Subcutaneous abdominal adipose tissue (tissue), 5 donors: ENCODE data around the gene SRRM1.
"Not testable (repeated sequence)": the region's sequence is repeated elsewhere in the genome, so short reads cannot be mapped to it uniquely, and the experiment has no call there.

Experiments
- H3K27ac ChIP-seq: one replicate; pipeline ENCODE4 v1.7.0; 2013; ENCODE audit warnings: low read depth, mild to moderate bottlenecking, inconsistent platforms, low read length, moderate library complexity
- H3K27me3 ChIP-seq, 5 donors: one replicate each; pipeline ENCODE4 v1.7.0; 2013; ENCODE audit warnings: low read length in 5 of 5, inconsistent platforms in 1 of 5; ENCODE audit not compliant: control insufficient read depth in 5 of 5, insufficient read depth in 4 of 5
- H3K36me3 ChIP-seq, 5 donors: one replicate each; pipeline ENCODE4 v1.7.0; 2013; ENCODE audit warnings: low read length in 5 of 5; ENCODE audit not compliant: control insufficient read depth in 5 of 5, insufficient read depth in 5 of 5
- H3K4me1 ChIP-seq, 5 donors: one replicate each; pipeline ENCODE4 v1.7.0; 2013; ENCODE audit warnings: low read length in 5 of 5, mild to moderate bottlenecking in 3 of 5, moderate library complexity in 1 of 5; ENCODE audit not compliant: control insufficient read depth in 5 of 5, insufficient read depth in 5 of 5
- H3K4me3 ChIP-seq, 5 donors: one replicate each; pipeline ENCODE4 v1.7.0; 2013; ENCODE audit warnings: low read length in 5 of 5, low read depth in 1 of 5
- H3K9ac ChIP-seq, 5 donors: one replicate each; pipeline ENCODE4 v1.7.0; 2013; ENCODE audit warnings: low read length in 5 of 5, mild to moderate bottlenecking in 4 of 5, moderate library complexity in 3 of 5
- H3K9me3 ChIP-seq, 5 donors: one replicate each; pipeline ENCODE4 v1.7.0; 2013; ENCODE audit warnings: low read length in 5 of 5; ENCODE audit not compliant: control insufficient read depth in 5 of 5
- donor health status: healthy.
- donor health status: healthy.
- donor health status: healthy.
- donor health status: healthy.
- donor health status: healthy.

Gene SRRM1

GRCh38 chr1:24711329-24711728, 68.2 kb downstream of the SRRM1 start:
- Histone ChIP-seq H3K36me3 (no peaks in the 10 kb centered on the region), H3K4me3 (no peak overlapping the region), H3K9me3 (no peaks in the 10 kb centered on the region), H3K27me3 (no peaks in the 10 kb centered on the region), H3K4me1 (peaks cover 0 to 2% (median 0%) of the 10 kb centered on the region in 5 donors), H3K9ac (no peak overlapping the region), H3K27ac (no peak overlapping the region)

- H3K9ac ChIP-seq, result no peak overlapping the region
- H3K27me3 ChIP-seq, result no peaks in the 10 kb centered on the region
- peaks cover 0 to 7% (median 3%) of the 10 kb centered on the region in 5 donors for H3K4me1 ChIP-seq
- no peak overlapping the region for H3K4me3 ChIP-seq
- no peak overlapping the region for H3K27ac ChIP-seq
- no peaks in the 10 kb centered on the region for H3K9me3 ChIP-seq
- H3K36me3 ChIP-seq, result no peaks in the 10 kb centered on the region
Observed at GRCh38 chr1:24713176-24713575, 70.1 kb downstream of the SRRM1 start.

DNA sequence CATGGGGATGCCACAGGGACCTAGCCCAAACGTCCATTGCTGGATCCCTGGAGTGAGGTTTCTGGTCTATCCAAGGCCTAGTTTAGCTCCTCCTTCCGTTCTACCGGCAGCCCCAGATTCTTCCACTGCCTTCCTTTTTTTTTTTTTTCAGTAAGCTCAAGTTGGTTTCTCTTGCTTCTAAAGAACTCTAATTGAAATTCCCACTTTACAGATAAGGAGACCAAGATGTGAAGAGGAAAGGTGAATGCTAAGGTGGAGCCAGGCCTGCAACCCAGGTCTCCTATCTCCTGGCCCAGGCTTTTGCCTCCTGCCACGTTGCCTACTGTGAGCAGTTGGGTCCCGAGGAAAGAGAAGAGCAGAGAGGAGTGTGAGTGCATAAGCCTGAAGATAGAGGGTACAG, 70.6 kb downstream of the SRRM1 start:
- H3K36me3 ChIP-seq, result no peaks in the 10 kb centered on the region
- no peak overlapping the region for H3K9ac ChIP-seq
- H3K9me3 ChIP-seq, result no peaks in the 10 kb centered on the region
- H3K4me3 ChIP-seq, result no peak overlapping the region
- peaks cover 0 to 12% (median 9%) of the 10 kb centered on the region in 5 donors for H3K4me1 ChIP-seq
- H3K27me3 ChIP-seq, result no peaks in the 10 kb centered on the region
- no peak overlapping the region for H3K27ac ChIP-seq

DNA sequence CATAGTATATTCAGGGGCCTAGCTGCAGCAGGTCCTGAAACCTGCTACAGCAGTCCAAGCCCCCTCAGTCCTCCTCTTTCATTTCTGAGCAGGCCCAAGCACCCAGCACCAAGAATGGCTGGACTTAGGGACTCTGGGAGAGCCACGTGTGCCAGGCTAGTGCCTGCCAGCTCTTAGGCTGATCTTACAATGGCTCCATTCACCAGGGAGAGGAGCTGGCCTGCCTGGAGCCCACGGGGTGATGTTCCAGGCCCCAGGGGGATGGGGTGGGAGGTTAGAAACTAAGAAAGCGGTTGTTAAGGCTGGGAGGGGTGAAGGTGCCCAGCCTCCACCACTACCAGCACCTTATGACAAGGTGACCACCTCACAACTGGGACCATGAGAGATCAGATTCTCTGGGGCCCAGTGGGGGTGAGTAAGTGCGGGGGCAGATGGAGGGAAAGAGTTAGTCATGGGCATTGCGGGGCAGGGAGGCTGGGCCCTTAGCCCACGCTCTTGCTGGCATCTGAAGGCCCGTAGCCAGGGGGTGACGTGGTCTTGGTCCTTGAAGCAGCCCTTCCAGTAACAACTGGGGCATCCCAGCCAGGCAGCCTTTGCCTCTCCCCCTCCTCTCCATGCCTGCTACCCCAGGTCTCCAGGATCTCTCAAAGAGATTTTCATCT, 71.9 kb downstream of the SRRM1 start:
- no peaks in the 10 kb centered on the region for H3K9me3 ChIP-seq
- H3K27ac ChIP-seq, result no peak overlapping the region
- H3K27me3 ChIP-seq, result no peaks in the 10 kb centered on the region
- no peaks in the 10 kb centered on the region for H3K36me3 ChIP-seq
- no peak overlapping the region for H3K9ac ChIP-seq
- no peak overlapping the region for H3K4me3 ChIP-seq
- peaks cover 2 to 22% (median 18%) of the 10 kb centered on the region in 5 donors for H3K4me1 ChIP-seq

DNA sequence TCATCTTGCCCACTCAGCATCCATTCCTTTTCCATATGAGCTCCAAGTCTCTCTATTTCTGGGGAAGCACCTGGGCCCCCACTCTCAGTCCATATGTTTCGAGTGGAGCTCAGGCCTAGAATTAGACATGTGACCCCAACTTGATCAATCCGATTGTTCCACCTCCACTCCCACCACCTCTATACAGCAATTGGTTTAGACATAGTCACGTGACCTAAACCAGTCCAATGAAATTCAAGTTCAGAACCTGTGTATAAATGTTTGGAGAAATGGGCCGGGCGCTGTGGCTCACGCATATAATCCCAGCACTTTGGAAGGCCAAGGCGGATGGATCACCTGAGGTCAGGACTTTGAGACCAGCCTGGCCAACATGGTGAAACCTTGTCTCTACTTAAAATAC, 72.6 kb downstream of the SRRM1 start:
- Histone ChIP-seq H3K4me3 (no peak overlapping the region), H3K9ac (no peak overlapping the region), H3K9me3 (no peaks in the 10 kb centered on the region), H3K27ac (no peak overlapping the region), H3K4me1 (peaks cover 3 to 28% (median 23%) of the 10 kb centered on the region in 5 donors), H3K36me3 (no peaks in the 10 kb centered on the region), H3K27me3 (no peaks in the 10 kb centered on the region)

- Histone ChIP-seq H3K9me3 (no peaks in the 10 kb centered on the region), H3K9ac (no peak overlapping the region), H3K4me3 (no peak overlapping the region), H3K36me3 (no peaks in the 10 kb centered on the region), H3K27me3 (no peaks in the 10 kb centered on the region), H3K27ac (no peak overlapping the region), H3K4me1 (peaks cover 6 to 36% (median 24%) of the 10 kb centered on the region in 5 donors)
Observed at GRCh38 chr1:24717887-24718650, 75.0 kb downstream of the SRRM1 start.

GRCh38 chr1:24720152-24720551, 77.0 kb downstream of the SRRM1 start:
- H3K4me3 ChIP-seq, result no peak overlapping the region
- no peaks in the 10 kb centered on the region for H3K9me3 ChIP-seq
- peaks cover 6 to 47% (median 36%) of the 10 kb centered on the region in 5 donors for H3K4me1 ChIP-seq
- H3K36me3 ChIP-seq, result no peaks in the 10 kb centered on the region
- H3K27me3 ChIP-seq, result no peaks in the 10 kb centered on the region
- H3K9ac ChIP-seq, result no peak overlapping the region
- peak overlapping the region; percentile 67 for H3K27ac ChIP-seq

DNA sequence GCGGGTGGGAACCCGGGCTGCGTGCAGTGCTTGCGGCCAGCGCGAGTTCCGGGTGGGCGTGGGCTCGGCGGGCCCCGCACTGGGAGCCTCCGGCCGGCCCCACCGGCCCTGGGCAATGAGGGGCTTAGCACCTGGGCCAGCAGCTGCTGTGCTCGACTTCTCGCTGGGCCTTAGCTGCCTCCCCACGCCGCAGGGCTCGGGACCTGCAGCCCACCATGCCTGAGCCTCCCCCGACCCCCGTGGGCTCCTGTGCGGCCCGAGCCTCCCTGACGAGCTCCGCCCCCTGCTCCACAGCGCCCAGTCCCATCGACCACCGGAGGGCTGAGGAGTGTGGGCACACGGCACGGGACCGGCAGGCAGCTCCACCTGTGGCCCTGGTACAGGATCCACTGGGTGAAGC, 78.4 kb downstream of the SRRM1 start:
- no peaks in the 10 kb centered on the region for H3K36me3 ChIP-seq
- peaks cover 6 to 54% (median 40%) of the 10 kb centered on the region in 5 donors for H3K4me1 ChIP-seq
- no peak overlapping the region for H3K4me3 ChIP-seq
- no peak overlapping the region for H3K9ac ChIP-seq
- H3K27me3 ChIP-seq, result no peaks in the 10 kb centered on the region
- no peaks in the 10 kb centered on the region for H3K9me3 ChIP-seq
- H3K27ac ChIP-seq, result no peak overlapping the region

- H3K36me3 ChIP-seq, H3K27me3 ChIP-seq, H3K9ac ChIP-seq, H3K4me3 ChIP-seq, H3K9me3 ChIP-seq, H3K27ac ChIP-seq: not testable (repeated sequence)
- peaks cover 6 to 61% (median 48%) of the 10 kb centered on the region in 5 donors for H3K4me1 ChIP-seq
Observed at GRCh38 chr1:24722073-24723035, 79.3 kb downstream of the SRRM1 start.
